Breast epithelium (tissue), 3 donors: ENCODE measurements around the gene NEDD4L.

Experiments
- CTCF ChIP-seq, 3 donors: fragments of 450-650 bp; IDR thresholded peaks; one replicate each; pipeline ENCODE4 v1.5.1; 2016 to 2017; ENCODE audit warnings: antibody characterized with exemption in 3 of 3, mild to moderate bottlenecking in 3 of 3, moderate library complexity in 3 of 3
- POLR2A ChIP-seq: fragments of 450-650 bp; IDR thresholded peaks from one replicate; pipeline ENCODE4 v1.6.1; 2016; ENCODE audit warnings: antibody characterized with exemption, mild to moderate bottlenecking, moderate library complexity
- POLR2AphosphoS5 ChIP-seq, 3 donors: sonication (generic); formaldehyde crosslinking; IDR thresholded peaks; one replicate each; pipeline ENCODE4 v1.6.1; 2017; ENCODE audit warnings: antibody characterized with exemption in 3 of 3

- TF ChIP-seq CTCF (IDR thresholded peaks at IDR 0.05) (no peak), POLR2A (no peak), POLR2AphosphoS5 (IDR thresholded peaks at IDR 0.05) (no peak)
These were observed 171.0 kb downstream of the NEDD4L start for GRCh38 chr18:58215011-58215410.
